Occipital lobe (tissue), 2 donors: ENCODE data around the gene FAM72B. TPM values are rescaled to one million over a fixed set of nuclear protein-coding genes. Genes with fewer than 3 reads are reported as not detected.
"Not testable (repeated sequence)": the region's sequence is repeated elsewhere in the genome, so short reads cannot be mapped to it uniquely, and the experiment has no call there.

Experiments used
- DNase-seq: peaks from one replicate; lab custom pipeline; 2025; lab: John Stamatoyannopoulos, UW
- total RNA-seq: library from RNA; depleted of rRNA; stranded (reverse); fragments of >200 nt; gene quantifications from one replicate; pipeline ENCODE4 v1.2.3, GENCODE V29; 2014

The FAM72B gene
- 1.7 TPM for total RNA-seq

DNA sequence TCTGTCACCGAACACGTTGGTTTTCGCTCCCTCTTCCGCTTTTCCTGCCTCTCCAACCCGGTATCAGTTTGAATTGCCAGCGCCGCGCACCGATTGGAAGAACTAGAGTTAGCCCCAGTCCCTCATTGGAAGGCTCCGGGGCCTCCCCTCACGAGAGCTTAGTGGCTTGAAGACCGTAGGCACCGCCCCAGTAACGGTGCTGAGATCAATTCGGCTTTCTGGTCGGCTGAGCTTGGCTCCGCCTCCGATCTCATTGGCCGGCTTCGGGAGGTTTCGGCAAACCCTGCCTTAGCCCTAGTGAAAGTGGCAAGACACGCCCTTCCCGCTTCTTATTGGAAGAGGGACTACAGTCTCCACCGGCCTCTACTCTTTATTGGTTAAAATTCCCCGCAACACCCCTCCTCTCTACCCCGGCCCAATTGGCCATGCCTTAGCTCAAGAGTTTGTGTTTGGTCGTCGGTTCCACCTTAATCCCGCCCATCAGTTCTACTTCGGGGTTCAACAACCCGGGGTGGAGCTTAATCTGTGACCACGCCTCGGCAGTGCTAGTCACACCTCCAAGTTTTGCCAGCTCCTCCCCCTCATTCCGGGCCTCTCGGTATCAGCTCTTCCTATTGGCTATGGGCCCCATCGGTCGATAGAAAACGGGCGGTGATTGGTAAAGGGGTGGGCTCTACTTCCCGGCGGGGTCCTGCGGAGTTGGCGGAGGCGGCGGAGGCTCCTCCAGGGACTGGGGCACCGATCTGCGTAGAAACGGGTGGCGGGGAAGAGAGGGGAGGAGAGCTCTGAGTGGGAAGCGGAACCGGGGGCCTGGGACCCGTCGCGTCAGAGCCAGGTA, at the start of gene FAM72B, which contains the start of gene SRGAP2C:
Gene FAM72B, minus strand, starts transcription at position 51 of the 838 bp plus-strand sequence. CDS start 851 bp downstream, outside the sequence.
Gene SRGAP2C, plus strand, starts transcription at position 686 of the 838 bp plus-strand sequence. CDS start 2,472 bp downstream, outside the sequence.
- DNase-seq, result peak; percentile 100

DNA sequence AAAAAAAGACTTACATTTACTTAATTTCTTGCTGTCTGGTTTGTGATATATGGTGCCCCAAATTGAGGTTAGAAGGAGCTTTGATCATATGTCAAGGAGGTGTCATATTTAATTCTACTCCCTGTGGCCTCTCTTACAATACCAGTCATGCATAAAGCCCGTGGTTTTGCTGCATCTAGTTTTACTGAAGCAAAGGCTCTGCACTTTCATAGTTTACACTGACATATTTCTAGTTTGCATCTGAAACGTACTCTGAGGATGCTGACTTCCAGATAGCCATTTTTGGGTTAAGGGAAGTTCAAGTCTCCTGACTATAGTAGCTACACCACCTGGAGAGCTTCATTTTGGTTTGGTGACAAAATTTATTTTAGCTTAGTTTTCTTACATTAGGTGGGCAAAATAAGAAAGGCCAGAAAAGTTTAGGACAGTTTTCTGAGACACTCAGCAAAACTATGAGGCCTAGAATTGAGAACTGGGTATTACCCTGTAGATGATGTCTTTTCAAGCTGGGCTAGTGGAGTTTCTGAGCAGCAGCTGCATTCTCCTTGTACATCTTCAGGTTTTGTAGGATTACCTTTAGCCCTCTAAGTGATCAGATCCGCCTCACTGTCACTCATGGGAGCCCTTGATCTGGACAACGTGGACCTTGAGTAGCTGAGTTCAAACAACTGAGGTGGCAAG, 48.4 kb upstream of the FAM72B start:
- DNase-seq, result not testable (repeated sequence)

DNA sequence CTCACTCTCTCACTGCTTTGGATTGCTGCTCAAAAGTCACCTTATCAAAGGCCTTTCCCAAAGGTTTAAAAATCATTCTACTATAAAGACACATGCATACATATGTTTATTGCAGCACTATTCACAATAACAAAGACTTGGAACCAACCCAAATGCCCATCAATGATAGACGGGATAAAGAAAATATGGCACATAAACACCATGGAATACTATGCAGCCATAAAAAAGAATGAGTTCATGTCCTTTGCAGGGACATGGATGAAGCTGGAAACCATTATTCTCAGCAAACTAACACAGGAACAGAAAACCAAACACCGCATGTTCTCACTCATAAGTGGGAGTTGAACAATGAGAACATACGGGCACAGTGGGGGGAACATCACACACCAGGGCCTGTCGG, 46.5 kb upstream of the FAM72B start:
- DNase-seq, result not testable (repeated sequence)

DNA sequence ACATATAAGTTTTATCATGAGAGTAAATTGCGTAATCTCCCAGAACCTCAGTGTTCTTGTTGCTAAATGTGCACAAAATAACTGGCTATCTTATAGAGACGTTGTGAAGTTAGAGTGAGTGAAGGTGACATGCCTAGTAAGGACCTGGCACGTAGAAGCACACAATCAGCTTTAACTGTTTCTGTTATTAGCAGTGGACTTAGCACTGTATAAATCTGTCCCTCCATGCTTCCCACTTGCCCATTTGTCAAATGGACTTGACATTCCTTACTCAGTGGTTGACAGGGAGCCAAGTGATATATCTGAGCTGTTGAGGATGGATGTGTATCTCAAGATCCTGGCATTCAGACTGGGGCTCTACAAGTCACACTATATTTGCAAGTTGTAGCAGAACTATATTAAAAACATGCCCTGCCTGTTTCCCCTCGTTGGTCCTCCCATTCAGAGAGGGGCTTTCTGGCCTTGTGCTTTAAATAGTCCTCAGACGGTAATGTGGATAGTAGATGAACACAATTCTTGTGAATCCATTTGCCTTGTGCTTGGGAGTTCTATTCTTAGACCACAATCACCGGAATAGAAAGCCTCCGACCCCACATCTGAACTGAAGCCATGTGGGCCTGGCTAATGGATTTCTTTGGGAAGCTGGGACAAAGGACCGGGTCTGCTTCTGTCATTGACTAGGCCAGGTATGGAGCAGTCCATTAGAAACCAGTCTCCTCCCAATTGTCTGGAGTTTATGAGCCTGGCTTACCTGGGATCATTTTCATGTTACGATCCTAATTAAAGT, 43.6 kb upstream of the FAM72B start:
- DNase-seq, result not testable (repeated sequence)

DNA sequence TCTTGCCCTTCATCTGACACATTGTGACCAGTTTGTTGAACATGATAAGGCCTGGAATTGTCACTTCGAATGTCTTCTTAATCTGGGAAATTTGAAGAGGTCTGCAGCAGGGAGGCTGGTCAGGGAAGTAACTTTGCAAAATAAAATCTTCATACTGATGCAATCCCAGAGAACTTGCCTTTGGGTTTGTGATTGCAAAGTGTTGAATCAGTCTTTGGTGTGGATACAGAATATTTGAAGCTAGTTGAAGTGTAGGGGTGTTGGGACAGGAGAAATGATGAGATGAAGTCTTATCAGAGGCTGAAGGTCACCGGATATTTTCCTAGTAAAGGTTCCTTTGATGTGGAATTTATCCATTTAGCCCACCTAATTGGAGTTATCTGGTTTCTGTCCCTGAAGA, 42.8 kb upstream of the FAM72B start:
- not testable (repeated sequence) for DNase-seq

DNA sequence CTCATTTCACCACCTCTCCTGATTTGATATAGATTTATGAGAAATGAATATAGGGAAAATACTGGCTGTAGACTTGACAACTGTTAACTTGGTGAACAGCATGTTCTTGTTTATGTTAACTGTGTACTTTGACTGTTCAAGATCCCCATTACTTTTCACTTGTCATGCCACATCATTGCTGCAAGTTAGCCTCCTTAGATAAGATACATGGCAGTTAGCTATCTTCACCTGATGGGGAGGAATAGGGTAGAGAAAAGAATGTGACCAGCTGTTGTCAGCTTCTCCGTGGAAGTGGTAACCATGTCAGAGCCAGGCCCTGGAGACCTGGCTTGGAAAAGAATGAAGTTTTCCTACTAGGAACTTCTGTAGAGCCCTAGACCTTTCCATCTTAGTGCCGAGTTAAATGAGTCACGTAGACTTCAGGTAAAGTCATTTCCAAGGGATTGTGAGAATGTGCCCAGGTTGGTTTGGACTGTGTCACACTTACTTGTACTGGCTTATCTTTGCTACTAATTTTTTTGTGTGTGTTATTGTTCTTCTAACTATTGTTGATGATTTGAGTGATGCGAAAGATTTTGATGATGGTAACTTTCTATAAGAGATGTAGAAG, 42.3 kb upstream of the FAM72B start:
- not testable (repeated sequence) for DNase-seq

DNA sequence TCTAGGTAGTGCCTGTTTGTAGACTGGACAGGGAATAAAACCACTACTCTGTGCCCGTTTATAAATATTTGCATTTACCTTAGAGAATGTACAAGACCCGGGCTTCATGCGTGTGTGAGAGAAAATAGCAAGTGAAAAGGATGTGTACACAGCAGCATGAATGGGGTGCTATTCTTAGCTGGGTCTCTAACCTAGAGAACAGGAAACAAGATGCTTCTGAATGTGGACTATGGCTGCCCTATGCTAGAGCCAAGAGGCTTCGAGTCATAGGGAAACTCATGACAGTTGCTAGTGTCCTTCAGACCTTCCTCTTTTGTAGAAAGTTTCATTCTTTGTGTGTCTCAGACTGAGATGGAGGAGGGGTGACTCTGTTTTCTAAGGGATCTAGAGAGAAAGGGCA, 40.6 kb upstream of the FAM72B start:
- not testable (repeated sequence) for DNase-seq

DNA sequence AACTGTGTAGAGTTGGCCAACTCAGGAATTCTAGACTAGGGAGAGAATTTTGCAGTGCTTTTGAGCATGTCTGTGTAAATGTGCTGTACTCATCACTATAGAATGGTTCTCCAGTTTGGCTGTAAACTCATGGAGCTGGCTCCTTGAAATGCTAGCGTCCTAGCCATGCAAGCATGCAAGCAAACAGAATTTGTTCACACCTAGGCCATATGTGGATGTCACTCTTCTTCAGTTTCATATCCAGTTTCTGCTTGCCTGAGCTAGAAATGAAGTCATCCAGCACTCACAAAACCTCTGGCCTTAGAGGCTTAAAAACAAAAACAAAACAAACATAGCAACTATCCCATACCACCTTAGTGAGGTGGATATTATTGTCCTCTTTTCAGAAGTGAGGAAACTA, 37.6 kb upstream of the FAM72B start:
- not testable (repeated sequence) for DNase-seq

DNA sequence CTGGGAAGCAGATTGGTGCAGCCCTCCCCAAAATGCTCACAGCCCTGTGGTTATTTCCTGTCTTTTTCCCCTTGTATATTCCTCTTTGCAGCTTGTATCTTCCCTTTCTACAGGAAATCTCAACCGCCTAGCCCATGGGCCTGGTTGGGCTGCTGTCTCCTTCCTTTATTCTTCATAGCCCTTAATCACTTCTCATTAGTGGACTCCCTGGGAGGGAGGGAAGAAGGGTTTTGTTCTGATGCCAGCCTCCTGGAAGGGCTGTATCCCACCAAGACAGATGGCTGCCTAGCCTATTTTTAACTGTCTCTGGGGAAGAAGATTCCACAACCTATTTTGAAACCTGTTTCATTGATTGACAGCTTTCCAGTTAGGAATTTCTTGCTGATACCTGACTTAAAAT, 32.5 kb upstream of the FAM72B start:
- not testable (repeated sequence) for DNase-seq

DNA sequence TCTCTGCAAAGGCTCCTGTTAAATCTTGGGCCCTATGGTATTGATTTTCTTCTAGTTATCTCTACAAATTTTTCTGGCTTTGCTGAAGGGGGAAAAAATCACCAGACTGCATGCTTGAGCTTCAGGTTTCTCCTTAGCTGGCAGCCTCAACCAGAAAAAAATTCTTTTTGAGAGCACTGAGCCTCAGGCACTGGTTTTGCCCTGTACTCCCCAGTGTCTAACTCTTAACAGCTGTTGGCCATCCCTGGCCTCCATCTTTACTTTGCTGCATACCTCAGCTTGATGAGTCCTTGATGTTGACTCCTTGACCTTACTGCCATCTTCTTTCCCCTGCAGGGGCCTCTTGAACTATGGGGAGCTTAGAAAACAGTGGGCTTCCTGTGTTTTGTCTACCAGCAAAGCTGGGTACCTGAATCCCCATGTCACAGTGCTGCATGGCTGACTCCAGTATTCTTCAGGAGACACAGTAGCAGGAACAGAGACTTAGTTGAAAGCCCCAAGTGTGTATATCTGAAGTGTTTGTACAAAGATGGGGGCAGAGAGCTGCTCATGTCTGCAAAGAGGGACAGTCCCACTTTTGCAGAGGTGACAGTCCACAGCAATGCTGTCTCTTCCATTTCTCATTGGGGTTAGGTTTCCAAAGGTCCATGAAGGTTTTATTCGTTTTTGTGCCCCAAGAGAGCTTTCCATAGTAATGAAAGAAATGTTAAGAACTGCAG, 31.7 kb upstream of the FAM72B start:
- not testable (repeated sequence) for DNase-seq

DNA sequence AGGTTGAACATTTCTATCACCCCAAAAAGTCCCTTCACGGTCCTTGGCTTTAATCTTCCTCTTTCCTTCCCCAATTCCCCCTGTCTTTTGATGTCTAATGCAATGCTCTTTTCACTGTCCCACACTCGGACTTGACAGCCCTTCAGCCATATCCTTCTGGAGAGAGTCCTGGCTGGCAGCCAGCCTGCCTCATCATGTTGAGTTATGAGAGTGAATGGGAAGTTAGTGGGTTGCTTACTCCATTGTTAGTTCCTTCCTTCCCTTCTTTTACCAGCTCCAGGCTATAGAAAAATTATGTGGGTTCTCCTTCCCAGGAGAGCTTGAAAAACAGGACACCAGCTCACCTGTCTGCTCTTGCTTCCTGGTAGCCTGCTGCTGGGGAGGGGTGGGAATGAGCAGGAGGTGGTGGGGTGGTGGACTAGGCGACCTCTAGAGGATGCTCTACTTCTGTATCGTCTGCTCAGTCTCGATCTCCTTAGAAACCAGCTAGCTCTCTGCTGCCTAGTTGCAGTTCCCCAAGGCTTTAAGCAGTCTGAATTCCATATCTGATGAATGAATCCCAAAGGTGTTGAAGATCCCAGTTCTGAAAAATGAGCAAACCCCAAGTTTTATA, 30.5 kb upstream of the FAM72B start:
- DNase-seq, result not testable (repeated sequence)

DNA sequence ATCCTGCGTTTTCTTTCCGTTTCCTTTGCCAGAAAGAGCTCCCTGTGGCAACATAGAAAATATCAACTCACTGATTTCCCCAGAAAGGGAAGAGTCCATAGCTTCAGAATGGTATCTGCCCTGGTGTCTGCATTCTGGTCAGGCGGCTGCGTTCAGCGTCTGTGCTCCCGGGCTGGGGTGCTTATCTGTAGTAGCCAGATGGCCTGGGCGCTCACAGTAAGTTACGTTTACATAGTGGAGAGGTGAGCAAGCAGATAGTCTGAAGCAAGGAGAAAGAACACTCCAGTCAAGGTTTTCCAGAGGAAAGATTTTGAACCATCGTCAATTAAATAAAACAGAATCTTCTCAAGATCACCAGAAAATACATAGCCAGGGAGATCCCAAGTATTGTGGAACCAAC, 29.4 kb upstream of the FAM72B start:
- not testable (repeated sequence) for DNase-seq

DNA sequence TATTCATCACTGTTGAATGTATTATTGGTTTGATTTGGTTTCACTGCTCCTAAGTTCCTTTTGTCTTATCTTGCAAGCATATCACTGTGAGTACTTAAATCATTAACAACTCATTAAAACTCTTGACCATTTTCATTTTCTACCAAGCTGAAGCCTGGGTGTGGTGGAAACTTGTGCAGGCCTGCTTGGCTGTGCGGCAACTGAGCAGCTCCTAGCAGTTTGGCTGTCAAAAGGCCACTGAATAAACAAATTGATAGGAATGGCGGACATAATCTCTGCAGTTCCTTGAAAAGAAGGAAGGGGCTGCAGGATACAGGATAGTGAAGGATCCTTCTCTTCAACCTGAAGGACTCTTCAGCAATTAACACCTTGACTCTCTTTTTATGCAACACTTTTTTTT, 26.6 kb upstream of the FAM72B start:
- DNase-seq, result not testable (repeated sequence)

DNA sequence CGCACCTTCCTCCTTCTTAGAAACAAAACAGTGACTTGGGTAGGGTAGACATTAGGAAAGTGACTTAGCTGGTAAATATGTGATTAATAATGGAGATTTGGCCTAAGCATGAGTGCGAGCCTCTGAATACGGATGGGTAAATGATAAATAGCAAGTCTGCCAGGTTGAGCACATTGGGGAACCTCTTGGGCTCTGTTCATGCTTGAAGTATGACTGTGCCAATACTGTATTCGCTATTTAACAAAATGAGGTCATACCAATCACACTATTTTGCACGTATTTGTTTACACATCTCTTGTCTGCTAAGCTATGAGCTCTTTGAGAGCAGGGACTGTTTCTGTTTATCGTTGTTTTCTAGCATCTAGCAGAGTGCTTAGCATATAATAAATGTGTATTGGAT, 24.2 kb upstream of the FAM72B start:
- not testable (repeated sequence) for DNase-seq

DNA sequence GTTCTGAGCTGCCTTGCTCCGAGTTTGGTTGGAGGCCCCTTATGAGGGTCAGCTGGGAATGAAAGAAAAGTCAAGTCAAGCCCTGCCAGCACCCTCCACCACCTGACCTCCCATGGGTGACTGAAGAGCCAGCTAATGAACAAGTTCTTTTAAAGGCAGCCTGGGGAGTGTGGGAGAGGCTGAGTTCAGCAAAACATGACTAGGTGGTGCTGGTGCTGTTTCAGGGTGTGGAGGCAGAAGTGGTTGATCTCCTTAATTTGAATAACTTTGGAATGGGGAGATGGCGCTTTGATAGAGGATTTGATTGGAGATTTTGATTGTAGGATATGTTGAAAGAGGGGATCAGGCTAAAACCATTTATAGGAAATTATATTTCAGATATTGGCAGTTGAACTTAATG, 23.2 kb upstream of the FAM72B start:
- not testable (repeated sequence) for DNase-seq

DNA sequence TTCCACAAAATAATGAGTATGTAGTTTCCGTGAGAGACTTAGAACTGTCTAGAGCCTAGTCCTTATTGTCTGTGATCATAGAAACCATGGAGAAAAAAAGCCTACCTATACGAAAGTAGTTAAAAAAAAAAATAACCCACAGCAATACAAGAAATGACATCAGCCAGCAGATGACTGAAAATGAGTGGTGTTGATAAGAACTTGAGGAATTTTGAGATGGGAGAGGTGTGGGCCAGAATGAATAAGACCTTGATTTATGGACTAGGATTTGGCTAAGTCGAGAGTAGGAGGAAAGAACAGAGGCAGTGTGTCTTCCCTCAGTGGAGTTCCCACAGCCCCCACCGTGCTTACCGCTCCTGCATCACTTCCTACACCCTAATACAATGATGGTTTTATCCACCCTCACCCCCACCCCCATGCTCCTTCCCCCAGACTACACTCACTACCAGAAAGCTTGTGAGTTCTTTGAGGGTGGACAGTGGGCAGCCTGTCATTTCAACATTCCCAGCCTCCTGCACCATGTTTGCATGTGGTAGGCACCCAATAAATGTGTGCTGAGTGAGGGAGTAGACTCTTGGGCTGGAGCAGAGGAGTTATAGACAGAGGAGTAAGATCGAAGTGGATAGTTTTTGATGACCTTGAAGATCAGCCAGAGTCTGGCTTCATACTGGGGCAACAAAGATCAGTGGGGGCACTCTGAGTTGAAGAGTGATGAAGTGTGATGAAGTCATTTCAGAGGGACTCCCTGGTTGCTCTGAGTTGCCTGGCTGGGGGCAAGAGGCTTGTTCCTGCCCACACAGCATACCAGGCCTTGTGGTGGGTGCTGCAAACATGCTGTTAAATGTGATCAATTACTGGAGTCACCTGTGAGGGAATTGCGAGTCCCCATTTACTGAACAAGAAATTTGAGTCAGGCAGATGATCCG, 21.9 kb upstream of the FAM72B start:
- DNase-seq, result not testable (repeated sequence)

DNA sequence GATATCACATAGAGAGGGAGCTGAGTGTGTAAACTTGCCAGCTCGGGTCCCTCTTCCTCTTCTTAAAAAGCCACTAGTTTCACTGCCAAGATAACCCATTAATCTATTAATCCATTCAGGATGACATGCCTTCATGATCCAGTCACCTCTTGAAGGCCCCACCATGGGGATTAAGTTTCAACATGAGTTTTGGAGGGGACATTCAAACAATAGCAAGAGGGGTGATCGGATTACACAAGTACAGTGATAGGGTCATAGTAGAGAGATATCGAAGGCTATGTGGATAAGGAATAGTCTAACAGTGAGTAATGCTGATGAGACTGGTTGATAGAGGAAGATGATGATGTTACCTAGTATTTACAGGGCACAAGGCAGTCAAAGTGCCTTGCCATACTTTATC, 18.8 kb upstream of the FAM72B start:
- DNase-seq, result not testable (repeated sequence)

DNA sequence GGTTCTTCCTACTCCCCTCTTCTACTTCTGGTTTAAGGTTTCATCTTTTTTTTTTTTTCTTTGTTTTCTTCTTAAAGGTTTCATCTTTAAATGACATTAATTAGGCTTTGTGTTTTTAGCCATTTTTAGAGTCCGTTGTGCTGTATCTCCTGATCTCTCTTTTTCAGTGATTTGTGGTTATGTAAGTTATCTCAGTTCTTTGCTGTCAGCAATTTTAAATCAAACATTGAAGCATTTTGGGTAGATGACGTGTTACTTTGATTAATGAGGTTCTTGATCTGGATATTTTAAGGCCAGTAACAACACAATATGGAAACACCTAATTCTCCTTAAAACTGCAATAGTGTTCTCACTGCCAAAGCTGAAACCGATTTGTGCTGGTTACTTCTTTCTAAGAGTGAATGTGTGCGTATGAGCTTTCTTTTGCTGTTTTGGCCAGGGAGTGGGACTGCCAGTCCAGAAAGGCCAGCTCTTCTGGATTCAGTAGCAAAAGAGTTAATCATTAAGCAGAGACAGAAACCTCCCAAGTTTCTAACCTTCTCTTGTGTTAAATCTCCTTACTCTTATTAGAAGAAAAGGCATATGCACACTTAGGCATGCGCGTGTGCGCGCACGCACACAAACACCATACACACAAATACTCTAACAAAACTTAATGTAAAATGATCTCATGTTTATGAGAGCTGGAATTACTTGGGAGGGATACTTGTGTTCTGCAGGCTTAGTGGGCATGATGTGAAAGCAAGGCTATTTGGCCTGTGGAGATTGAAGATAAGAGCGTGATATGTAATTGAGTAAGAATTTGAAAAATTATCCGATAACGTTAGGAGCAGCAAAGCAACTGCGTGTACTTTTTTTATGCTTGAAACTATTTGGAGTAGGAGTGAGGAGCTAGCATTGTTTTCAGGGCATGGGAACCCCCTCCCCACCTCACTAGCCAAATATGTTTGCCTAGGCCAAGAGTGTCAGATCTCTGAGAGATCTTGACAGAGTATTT, 17.1 kb upstream of the FAM72B start:
- DNase-seq, result not testable (repeated sequence)
